NOMO-1 treated with DMSO at 0.1 percent for 48 hours (cell line): ENCODE measurements around the gene FGF1.

ENCODE experiments used
- DNase-seq: peaks from one replicate; lab custom pipeline; 2025; ENCODE audit not compliant: unreplicated experiment; lab: John Stamatoyannopoulos, UW

Gene FGF1

GRCh38 chr5:142685418-142686209, at the start of gene FGF1:
Gene FGF1, minus strand, starts transcription at chr5:142686090. Its CDS starts 71,963 bp downstream, at chr5:142614127.
- no peak for DNase-seq

- DNase-seq: no peak
Measured at GRCh38 chr5:142727735-142728047, 41.8 kb upstream of the FGF1 start.

- DNase-seq: peak; percentile 83
Measured at GRCh38 chr5:142726188-142726731, 40.4 kb upstream of the FGF1 start.

- DNase-seq: no peak
Measured at GRCh38 chr5:142725231-142726187, 39.6 kb upstream of the FGF1 start.

GRCh38 chr5:142724821-142725220, 38.9 kb upstream of the FGF1 start:
- DNase-seq: no peak

GRCh38 chr5:142722896-142723295, 37.0 kb upstream of the FGF1 start:
- no peak for DNase-seq

- no peak for DNase-seq
Measured at GRCh38 chr5:142722146-142722545, 36.3 kb upstream of the FGF1 start.

- no peak for DNase-seq
Measured at GRCh38 chr5:142720641-142721271, 34.9 kb upstream of the FGF1 start.

- no peak for DNase-seq
Measured at GRCh38 chr5:142719836-142720370, 34.0 kb upstream of the FGF1 start.

- peak; percentile 65 for DNase-seq
Measured at GRCh38 chr5:142717582-142718215, 31.8 kb upstream of the FGF1 start.

- DNase-seq: peak; percentile 55
Measured at GRCh38 chr5:142716963-142717362, 31.1 kb upstream of the FGF1 start.

- no peak for DNase-seq
Measured at GRCh38 chr5:142715291-142715690, 29.4 kb upstream of the FGF1 start.

- DNase-seq: peak; percentile 91
Measured at GRCh38 chr5:142713121-142713706, 27.3 kb upstream of the FGF1 start.

GRCh38 chr5:142703153-142703552, 17.3 kb upstream of the FGF1 start:
- no peak for DNase-seq

- no peak for DNase-seq
Measured at GRCh38 chr5:142701673-142702311, 15.9 kb upstream of the FGF1 start.

- DNase-seq: no peak
Measured at GRCh38 chr5:142700566-142700965, 14.7 kb upstream of the FGF1 start.

GRCh38 chr5:142699184-142699720, 13.4 kb upstream of the FGF1 start:
- peak; percentile 90 for DNase-seq

GRCh38 chr5:142698447-142699183, 12.7 kb upstream of the FGF1 start:
- no peak for DNase-seq
